ENCODE measurements around the gene CGN.
A peak's percentile ranks its signal among the peaks of the same experiment; 100 is the strongest.

CGN gene, protein sequence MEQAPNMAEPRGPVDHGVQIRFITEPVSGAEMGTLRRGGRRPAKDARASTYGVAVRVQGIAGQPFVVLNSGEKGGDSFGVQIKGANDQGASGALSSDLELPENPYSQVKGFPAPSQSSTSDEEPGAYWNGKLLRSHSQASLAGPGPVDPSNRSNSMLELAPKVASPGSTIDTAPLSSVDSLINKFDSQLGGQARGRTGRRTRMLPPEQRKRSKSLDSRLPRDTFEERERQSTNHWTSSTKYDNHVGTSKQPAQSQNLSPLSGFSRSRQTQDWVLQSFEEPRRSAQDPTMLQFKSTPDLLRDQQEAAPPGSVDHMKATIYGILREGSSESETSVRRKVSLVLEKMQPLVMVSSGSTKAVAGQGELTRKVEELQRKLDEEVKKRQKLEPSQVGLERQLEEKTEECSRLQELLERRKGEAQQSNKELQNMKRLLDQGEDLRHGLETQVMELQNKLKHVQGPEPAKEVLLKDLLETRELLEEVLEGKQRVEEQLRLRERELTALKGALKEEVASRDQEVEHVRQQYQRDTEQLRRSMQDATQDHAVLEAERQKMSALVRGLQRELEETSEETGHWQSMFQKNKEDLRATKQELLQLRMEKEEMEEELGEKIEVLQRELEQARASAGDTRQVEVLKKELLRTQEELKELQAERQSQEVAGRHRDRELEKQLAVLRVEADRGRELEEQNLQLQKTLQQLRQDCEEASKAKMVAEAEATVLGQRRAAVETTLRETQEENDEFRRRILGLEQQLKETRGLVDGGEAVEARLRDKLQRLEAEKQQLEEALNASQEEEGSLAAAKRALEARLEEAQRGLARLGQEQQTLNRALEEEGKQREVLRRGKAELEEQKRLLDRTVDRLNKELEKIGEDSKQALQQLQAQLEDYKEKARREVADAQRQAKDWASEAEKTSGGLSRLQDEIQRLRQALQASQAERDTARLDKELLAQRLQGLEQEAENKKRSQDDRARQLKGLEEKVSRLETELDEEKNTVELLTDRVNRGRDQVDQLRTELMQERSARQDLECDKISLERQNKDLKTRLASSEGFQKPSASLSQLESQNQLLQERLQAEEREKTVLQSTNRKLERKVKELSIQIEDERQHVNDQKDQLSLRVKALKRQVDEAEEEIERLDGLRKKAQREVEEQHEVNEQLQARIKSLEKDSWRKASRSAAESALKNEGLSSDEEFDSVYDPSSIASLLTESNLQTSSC

DNA sequence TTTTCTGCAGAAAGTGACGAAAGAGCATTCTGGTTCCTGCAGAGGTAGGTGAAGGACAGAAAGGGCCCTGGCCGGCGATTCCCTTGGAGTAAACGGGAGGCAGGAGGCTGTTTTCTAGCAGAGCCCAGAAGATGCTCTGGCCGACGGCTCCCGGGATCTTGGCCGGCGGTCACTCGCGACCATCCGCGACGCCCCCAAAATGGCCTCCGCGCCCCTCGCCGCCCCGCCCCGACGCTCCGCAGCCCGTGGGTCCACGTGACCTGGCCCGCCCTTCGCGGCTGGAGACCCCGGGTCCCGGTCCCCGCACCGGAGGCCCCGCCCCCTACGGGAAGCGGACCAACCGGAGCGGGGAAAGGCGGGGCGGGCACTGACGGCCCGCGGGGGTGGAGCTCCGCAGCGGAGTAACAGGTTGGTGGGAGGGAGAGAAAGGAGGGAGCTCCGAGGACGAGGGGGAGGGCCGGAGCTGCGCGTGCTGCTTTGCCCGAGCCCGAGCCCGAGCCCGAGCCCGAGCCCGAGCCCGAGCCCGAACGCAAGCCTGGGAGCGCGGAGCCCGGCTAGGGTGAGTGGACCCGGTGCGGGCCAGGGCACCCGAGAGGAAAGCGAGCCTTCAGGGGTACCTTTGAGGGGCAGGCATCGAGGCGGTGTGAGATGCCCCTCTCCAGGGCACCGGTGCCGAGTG is at the start of gene CGN:
Gene CGN, plus strand, starts transcription at position 431 of the 679 bp plus-strand sequence. CDS start 7,133 bp downstream, outside the sequence.
- DNase-seq (ENCODE audit: low read depth in 2 of 2, low spot score in 1 of 2), result peak; percentile 60 to 75

GRCh38 chr1:151461694-151462093 is 49.5 kb upstream of the CGN start:
- DNase-seq (ENCODE audit: low read depth in 2 of 2, low spot score in 1 of 2), result no peak

DNA sequence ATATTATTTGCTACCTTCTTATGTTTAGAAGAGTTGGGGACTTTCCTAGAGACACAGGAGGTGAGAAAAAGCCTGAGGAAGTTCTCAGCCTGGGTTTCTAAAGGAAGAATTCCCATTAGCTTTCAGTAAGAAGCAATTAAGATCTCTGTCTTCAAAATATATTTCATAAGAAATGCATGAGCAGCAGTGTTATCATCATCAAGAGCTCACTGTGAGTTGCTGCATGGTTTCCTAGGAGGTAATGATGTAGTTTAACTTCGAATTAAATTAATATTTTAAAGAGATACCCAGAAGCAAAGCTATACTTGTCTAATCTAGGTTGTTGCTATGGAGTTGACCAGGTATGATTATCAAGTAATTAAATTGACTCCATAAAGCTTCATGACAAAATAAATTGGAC is 46.2 kb upstream of the CGN start:
- DNase-seq (ENCODE audit: low read depth in 2 of 2, low spot score in 1 of 2), result no peak

- DNase-seq (ENCODE audit: low read depth in 2 of 2, low spot score in 1 of 2), result no peak
These were observed 38.1 kb upstream of the CGN start for GRCh38 chr1:151472856-151473731.

DNA sequence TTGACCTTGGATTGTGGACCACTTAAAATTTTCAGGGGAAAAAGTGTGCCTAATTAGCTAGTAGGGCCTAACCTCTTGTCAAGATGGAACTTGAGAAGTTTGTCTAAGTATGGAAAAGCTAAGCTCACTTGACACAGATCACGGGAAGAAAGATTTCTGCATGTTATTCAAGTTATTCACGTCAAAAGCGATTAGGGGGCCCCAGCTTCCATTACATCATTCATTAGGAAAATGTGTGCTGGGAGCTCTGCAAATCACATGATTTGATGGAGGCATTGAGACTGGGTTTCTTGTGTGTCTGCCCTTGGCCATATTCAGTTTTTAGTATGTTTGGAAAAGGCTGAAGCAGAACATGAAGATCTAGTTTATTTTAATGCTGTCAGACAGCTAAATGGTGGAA is 36.4 kb upstream of the CGN start:
- no peak for DNase-seq (ENCODE audit: low read depth in 2 of 2, low spot score in 1 of 2)

GRCh38 chr1:151475175-151475574 is 36.0 kb upstream of the CGN start:
- no peak for DNase-seq (ENCODE audit: low read depth in 2 of 2, low spot score in 1 of 2)

- no peak for DNase-seq (ENCODE audit: low read depth in 2 of 2, low spot score in 1 of 2)
These were observed 35.1 kb upstream of the CGN start for GRCh38 chr1:151476083-151476482.

DNA sequence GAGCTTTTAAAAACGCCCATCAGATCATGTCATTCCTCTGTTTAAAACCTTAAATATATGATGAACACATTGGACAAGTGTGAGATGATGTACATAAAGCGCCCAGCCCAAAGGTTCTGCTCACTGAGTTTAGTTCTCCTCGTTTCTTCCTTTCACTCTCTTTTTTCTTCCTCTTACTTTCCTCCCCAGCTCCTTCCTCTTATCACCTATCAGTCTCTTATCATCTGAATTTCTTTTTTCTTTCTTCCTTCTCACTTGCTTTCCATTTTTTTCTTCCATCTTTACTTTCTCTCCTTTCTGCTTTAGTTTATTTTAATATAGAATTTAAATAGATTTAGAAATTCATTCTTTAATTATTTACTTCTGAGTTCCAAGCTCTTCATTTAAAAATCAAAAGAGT is 34.1 kb upstream of the CGN start:
- no peak for DNase-seq (ENCODE audit: low read depth in 2 of 2, low spot score in 1 of 2)

GRCh38 chr1:151478140-151478812 is 32.9 kb upstream of the CGN start:
- no peak for DNase-seq (ENCODE audit: low read depth in 2 of 2, low spot score in 1 of 2)

GRCh38 chr1:151478923-151479322 is 32.3 kb upstream of the CGN start:
- DNase-seq (ENCODE audit: low read depth in 2 of 2, low spot score in 1 of 2), result no peak

- no peak for DNase-seq (ENCODE audit: low read depth in 2 of 2, low spot score in 1 of 2)
These were observed 31.7 kb upstream of the CGN start for GRCh38 chr1:151479462-151479861.

GRCh38 chr1:151482017-151482416 is 29.2 kb upstream of the CGN start:
- no peak for DNase-seq (ENCODE audit: low read depth in 2 of 2, low spot score in 1 of 2)

- no peak for DNase-seq (ENCODE audit: low read depth in 2 of 2, low spot score in 1 of 2)
These were observed 25.4 kb upstream of the CGN start for GRCh38 chr1:151485685-151486255.

- no peak for DNase-seq (ENCODE audit: low read depth in 2 of 2, low spot score in 1 of 2)
These were observed 24.6 kb upstream of the CGN start for GRCh38 chr1:151486557-151486956.

DNA sequence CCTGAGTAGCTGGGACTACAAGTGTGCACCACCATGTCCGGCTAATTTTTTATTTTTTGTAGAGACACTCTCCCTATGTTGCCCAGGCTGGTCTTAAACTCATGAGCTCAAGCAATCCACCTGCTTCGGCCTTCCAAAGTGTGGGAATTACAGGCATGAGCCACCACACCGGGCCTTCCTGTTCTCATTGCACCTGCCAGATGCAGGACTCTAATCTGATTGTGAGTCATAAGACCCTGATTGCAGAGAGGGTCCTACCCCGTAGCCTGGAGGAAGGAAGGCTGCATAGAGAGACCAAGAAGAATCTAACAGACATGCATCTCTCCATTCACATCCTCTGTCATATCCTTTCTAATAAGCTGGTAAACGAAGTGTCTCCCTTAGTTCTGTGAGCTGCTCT is 19.5 kb upstream of the CGN start:
- no peak for DNase-seq (ENCODE audit: low read depth in 2 of 2, low spot score in 1 of 2)

- no peak for DNase-seq (ENCODE audit: low read depth in 2 of 2, low spot score in 1 of 2)
These were observed 19.1 kb upstream of the CGN start for GRCh38 chr1:151492120-151492519.

DNA sequence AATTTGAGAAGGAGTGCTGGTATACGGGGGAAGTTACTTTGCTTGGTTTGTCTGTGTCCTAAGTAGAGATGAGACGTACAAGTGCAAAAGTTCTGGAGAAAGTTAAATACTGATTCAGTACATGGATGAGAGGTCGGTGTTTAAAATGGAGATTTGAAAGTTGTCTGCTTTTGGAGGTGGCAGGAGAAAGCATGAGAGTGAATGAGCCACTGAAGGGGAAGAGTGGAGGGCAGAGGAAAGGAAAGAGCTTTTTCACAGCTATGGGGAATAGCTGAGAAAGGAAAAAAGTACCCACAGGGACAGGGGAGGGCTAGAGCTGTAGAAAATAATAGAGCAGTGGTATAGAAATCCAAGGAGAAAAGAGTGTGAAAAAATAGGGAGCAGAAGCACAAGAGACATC is 18.1 kb upstream of the CGN start:
- DNase-seq (ENCODE audit: low read depth in 2 of 2, low spot score in 1 of 2), result no peak

DNA sequence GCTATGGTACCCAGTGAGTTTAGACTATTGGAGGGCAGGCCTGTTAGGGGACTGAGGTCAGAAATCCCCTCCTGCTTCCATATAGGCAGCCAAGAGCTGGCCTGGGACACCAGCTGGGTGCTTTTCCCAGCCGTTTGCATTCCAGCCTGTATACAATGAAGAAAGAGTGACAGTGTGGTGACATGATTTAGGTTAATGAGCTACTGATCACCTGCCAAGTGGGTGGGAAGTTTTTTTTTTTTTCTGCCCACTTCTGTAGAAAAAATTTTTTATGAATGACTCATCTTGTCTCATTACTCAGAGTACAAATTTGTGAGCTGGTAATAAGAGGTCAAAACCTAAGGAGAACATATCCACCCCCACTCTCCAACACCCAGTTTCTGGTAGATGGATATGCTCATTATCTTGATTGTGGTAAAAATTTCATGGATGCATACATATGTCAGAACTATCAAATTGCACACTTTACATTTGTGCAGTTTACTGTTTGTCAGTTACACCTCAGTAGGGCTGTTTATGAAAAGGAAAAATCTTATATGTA is 16.4 kb upstream of the CGN start:
- DNase-seq (ENCODE audit: low read depth in 2 of 2, low spot score in 1 of 2), result no peak

DNA sequence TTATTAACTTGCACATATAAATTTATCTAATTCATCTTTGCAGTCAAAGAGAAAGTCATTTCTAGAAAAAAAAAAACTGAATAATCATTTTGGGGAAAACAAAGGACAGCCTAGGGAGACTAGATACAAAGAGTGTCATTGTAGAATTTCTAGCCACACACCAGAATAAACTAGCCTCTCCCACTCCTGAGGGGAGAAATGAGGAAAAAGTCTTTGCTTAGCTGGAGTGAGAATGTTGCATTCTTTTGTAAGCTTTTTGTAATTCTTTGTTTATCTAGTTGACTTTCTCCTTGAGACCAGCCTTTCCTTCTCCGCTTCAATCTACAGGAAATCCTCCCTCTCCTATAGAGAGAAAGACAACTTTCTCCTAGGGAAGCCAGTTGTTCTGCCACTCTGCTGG is 15.9 kb upstream of the CGN start:
- DNase-seq (ENCODE audit: low read depth in 2 of 2, low spot score in 1 of 2), result no peak

Measured in stimulated activated CD8-positive, alpha-beta memory T cell treated with anti-CD3 and anti-CD28 coated beads, Interleukin-4, amount 100 ng/mL, for 4 hours (primary cell).